Tibial nerve (tissue), 4 donors: ENCODE results near the gene NFKBIL1. TPM values are rescaled to one million over a fixed set of nuclear protein-coding genes. Genes with fewer than 3 reads are reported as not detected.

ENCODE experiments used
- DNase-seq, 2 donors: peaks; one replicate each; pipeline ENCODE4 v3.0.0-alpha.2; 2019; ENCODE audit warnings: low spot score in 2 of 2
- H3K27ac ChIP-seq, 4 donors: fragments of 200-600 bp; sonication (generic) in 3 of 4; one replicate each; pipeline ENCODE4 v1.5.1; 2017 to 2019; ENCODE audit warnings: mild to moderate bottlenecking in 1 of 4
- H3K27me3 ChIP-seq, 2 donors: fragments of 200-600 bp; sonication (generic) in 1 of 2; one replicate each; pipeline versions ENCODE4 v1.5.1 to v1.6.0; 2017 to 2019
- H3K36me3 ChIP-seq, 3 donors: fragments of 200-600 bp; sonication (generic); one replicate each; pipeline ENCODE4 v1.5.1; 2018 to 2019
- H3K4me1 ChIP-seq, 4 donors: fragments of 200-600 bp; sonication (generic) in 3 of 4; one replicate each; pipeline ENCODE4 v1.5.1; 2017 to 2019
- H3K4me3 ChIP-seq, 4 donors: fragments of 200-600 bp; sonication (generic) in 3 of 4; one replicate each; pipeline ENCODE4 v1.5.1; 2017 to 2019; ENCODE audit warnings: mild to moderate bottlenecking in 1 of 4, moderate library complexity in 1 of 4
- H3K9me3 ChIP-seq, 4 donors: fragments of 200-600 bp; sonication (generic) in 3 of 4; one replicate each; pipeline ENCODE4 v1.5.1; 2017 to 2019
- EP300 ChIP-seq, 2 donors: sonication (generic); formaldehyde crosslinking; IDR thresholded peaks; one replicate each; pipeline ENCODE4 v1.6.1; 2017; ENCODE audit warnings: antibody characterized with exemption in 2 of 2, mild to moderate bottlenecking in 1 of 2
- POLR2A ChIP-seq, 2 donors: fragments of 450-650 bp; IDR thresholded peaks; one replicate each; pipeline ENCODE4 v1.6.1; 2017; ENCODE audit warnings: antibody characterized with exemption in 2 of 2, mild to moderate bottlenecking in 2 of 2, moderate library complexity in 2 of 2
- WGBS, 2 donors: methylation state at CpG; one replicate each; pipeline ENCODE4 v1.1.5; 2018; 5-methylcytosine and 5-hydroxymethylcytosine counted together
- total RNA-seq, 4 donors: library from RNA; depleted of rRNA; stranded (reverse); fragments of >200 nt; gene quantifications; one replicate each; pipeline ENCODE4 v1.1.0, GENCODE V29; 2016
- TF ChIP-seq, protein P1 (sequence below), 5 experiments: fragments of 200-600 bp in 3 of 5; fragments of 450-650 bp in 2 of 5; sonication (generic) in 3 of 5; IDR thresholded peaks; one replicate each; pipeline ENCODE4 v1.5.1; 2016 to 2019; ENCODE audit warnings: antibody characterized with exemption in 5 of 5, mild to moderate bottlenecking in 3 of 5, moderate library complexity in 2 of 5

NFKBIL1 gene
- total RNA-seq, 4 donors from 2014 or later = 26.2 to 30.2 (median 27.7) TPM

DNA sequence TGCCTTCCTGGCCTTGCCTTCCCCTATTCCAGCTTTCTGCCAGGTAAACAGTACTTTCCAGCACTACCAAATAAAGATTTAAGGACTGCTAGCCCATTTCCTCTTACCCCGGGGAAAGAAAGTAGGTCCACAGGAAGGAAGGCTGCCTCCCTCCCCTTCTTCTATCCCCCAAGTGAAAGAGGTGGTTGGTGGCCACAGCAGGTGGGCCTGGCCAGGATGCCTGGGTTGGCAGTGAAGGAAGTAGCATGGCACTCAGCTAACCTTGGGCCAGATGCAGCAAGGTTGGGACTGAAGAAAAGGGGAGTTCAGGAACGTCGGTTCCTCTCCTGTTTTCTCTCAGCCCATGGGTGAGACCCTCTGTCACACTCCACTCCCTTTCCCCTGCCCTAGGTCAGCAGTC is 8.9 kb downstream of the NFKBIL1 start:
- no peak for TF ChIP-seq EP300 (IDR thresholded peaks at IDR 0.05)
- TF ChIP-seq, protein P1, sequence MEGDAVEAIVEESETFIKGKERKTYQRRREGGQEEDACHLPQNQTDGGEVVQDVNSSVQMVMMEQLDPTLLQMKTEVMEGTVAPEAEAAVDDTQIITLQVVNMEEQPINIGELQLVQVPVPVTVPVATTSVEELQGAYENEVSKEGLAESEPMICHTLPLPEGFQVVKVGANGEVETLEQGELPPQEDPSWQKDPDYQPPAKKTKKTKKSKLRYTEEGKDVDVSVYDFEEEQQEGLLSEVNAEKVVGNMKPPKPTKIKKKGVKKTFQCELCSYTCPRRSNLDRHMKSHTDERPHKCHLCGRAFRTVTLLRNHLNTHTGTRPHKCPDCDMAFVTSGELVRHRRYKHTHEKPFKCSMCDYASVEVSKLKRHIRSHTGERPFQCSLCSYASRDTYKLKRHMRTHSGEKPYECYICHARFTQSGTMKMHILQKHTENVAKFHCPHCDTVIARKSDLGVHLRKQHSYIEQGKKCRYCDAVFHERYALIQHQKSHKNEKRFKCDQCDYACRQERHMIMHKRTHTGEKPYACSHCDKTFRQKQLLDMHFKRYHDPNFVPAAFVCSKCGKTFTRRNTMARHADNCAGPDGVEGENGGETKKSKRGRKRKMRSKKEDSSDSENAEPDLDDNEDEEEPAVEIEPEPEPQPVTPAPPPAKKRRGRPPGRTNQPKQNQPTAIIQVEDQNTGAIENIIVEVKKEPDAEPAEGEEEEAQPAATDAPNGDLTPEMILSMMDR (IDR thresholded peaks at IDR 0.05) = no peak
- TF ChIP-seq POLR2A (IDR thresholded peaks at IDR 0.05) = no peak
- no peak overlapping the region for H3K4me3 ChIP-seq
- no peaks in the 10 kb centered on the region for H3K27me3 ChIP-seq
- H3K9me3 ChIP-seq = no peaks in the 10 kb centered on the region
- no peak for DNase-seq
- peaks cover 0 to 29% (median 16%) of the 10 kb centered on the region in 4 donors for H3K4me1 ChIP-seq
- WGBS, 2 donors = 80 to 88% methylated on average over 3 of the region's 3 CpGs
- no peak overlapping the region for H3K27ac ChIP-seq
- peaks cover 0 to 77% (median 0%) of the 10 kb centered on the region in 3 donors for H3K36me3 ChIP-seq

DNA sequence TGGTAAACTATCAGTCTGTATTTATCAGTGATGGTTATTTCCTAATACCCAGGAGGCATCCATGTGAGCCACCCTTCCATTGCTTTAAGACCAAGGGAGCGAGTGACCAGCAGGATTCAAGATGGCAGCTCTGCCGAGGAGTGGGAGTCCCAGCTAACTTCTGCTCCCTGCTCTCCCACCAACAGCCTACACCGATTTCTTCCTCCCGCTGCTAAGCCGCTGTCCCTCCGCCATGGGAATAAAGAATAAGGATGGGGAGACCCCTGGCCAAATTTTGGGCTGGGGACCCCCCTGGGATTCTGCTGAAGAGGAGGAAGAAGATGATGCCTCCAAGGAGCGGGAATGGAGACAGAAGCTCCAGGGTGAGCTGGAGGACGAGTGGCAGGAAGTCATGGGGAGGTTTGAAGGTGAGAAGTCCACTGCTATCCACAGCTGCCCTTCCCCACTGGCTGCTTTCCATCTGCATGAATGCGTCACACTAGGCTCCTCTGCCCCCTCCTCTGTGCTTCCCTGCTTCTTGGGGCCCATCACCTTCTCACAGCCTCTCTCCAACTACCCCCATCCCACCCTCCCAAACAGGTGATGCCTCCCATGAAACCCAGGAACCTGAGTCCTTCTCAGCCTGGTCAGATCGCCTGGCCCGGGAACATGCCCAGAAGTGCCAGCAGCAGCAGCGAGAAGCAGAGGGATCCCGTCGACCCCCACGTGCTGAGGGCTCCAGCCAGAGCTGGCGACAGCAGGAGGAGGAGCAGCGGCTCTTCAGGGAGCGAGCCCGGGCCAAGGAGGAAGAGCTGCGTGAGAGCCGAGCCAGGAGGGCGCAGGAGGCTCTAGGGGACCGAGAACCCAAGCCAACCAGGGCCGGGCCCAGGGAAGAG is 10.3 kb downstream of the NFKBIL1 start:
- peaks cover 0 to 29% (median 17%) of the 10 kb centered on the region in 4 donors for H3K4me1 ChIP-seq
- 77 to 83% methylated on average over 22 to 24 of the region's 24 CpGs for WGBS, 2 donors
- no peak overlapping the region for H3K27ac ChIP-seq
- TF ChIP-seq EP300 (IDR thresholded peaks at IDR 0.05) (no peak), POLR2A (IDR thresholded peaks at IDR 0.05) (no peak)
- TF ChIP-seq, protein P1 (IDR thresholded peaks at IDR 0.05) = no peak
- DNase-seq = no peak
- no peaks in the 10 kb centered on the region for H3K9me3 ChIP-seq
- H3K4me3 ChIP-seq = no peak overlapping the region
- peaks cover 0 to 65% (median 0%) of the 10 kb centered on the region in 3 donors for H3K36me3 ChIP-seq
- H3K27me3 ChIP-seq = no peaks in the 10 kb centered on the region

DNA sequence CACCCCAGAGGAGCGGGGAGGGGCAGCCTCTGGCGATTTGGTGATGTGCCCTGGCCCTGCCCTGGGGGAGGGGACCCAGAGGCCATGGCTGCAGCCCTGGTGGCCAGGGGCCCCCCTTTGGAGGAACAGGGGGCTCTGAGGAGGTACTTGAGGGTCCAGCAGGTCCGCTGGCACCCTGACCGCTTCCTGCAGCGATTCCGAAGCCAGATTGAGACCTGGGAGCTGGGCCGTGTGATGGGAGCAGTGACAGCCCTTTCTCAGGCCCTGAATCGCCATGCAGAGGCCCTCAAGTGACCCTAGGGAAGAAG is 10.9 kb downstream of the NFKBIL1 start:
- no peaks in the 10 kb centered on the region for H3K9me3 ChIP-seq
- no peak for TF ChIP-seq EP300 (IDR thresholded peaks at IDR 0.05)
- TF ChIP-seq POLR2A (IDR thresholded peaks at IDR 0.05) = no peak
- TF ChIP-seq, protein P1 (IDR thresholded peaks at IDR 0.05) = no peak
- peaks cover 0 to 59% (median 0%) of the 10 kb centered on the region in 3 donors for H3K36me3 ChIP-seq
- no peak for DNase-seq
- H3K4me3 ChIP-seq = no peak overlapping the region
- H3K27me3 ChIP-seq = no peaks in the 10 kb centered on the region
- peaks cover 0 to 29% (median 17%) of the 10 kb centered on the region in 4 donors for H3K4me1 ChIP-seq
- peak overlapping the region in 1 of 4 donors; percentile 14 for H3K27ac ChIP-seq
- 87 to 88% methylated on average over 5 to 8 of the region's 8 CpGs for WGBS, 2 donors

DNA sequence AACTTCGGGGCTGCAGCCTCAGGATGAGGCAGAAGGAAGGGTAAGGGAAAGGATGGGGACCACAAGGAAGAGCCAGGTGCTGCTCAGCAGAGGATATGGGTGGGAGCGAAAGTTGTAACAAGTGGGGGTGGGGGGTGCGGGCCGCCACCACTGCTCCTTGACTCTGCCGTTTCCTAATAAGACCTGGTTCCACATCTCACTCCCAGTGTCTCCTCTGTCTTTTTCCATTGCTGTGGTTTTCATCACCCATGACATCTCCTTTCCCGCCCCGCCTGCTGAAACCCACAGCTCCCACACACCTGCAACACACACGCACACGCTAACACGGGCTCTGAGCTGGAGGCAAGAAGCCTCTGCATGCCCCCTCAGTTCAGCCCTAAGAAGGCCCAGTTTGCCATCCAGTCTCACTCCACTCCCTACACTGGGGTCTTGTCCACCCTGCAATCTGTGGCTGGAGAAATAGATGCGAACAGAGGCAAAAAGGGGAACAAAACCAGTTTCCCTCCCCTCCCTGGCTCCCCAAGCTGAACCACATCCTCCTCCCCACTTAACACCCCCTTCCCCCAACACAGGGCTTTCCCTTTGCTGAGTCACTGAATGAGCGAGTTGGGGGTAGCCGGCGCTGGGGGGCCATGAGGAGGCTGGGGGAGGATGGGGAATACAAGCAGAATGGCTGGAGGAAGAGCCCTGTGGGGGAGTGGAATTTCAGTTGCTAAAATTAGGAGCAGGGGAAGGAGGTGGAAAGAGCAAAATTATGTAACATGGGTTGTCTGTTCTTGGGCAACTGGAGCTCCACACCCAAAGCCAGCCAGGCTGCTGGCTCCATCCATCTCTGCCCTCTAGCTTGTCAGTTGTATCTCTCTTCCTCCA is 11.5 kb downstream of the NFKBIL1 start:
- H3K27ac ChIP-seq = peak overlapping the region in 1 of 4 donors; percentile 14
- peak in 1 of 2 donors; percentile 37 for DNase-seq
- H3K4me3 ChIP-seq = no peak overlapping the region
- H3K36me3 ChIP-seq = peaks cover 0 to 53% (median 0%) of the 10 kb centered on the region in 3 donors
- no peaks in the 10 kb centered on the region for H3K27me3 ChIP-seq
- WGBS, 2 donors = 77 to 84% methylated on average over 14 of the region's 14 CpGs
- TF ChIP-seq EP300 (IDR thresholded peaks at IDR 0.05) (peak in 1 of 2 donors; percentile 16), POLR2A (IDR thresholded peaks at IDR 0.05) (no peak)
- TF ChIP-seq, protein P1 (IDR thresholded peaks at IDR 0.05) = no peak
- H3K4me1 ChIP-seq = peaks cover 0 to 29% (median 17%) of the 10 kb centered on the region in 4 donors
- no peaks in the 10 kb centered on the region for H3K9me3 ChIP-seq
